Activated CD8-positive, alpha-beta memory T cell treated with anti-CD3 and anti-CD28 coated beads for 36 hours (primary cell): ENCODE measurements around the gene CNDP1. TPM values are rescaled to one million over a fixed set of nuclear protein-coding genes. Genes with fewer than 3 reads are reported as not detected.

Experiments
- CTCF ChIA-PET: fragments of 350-600 bp; sonication (Branson Sonifier 250); formaldehyde crosslinking; loops from one replicate; lab custom pipeline; 2021; ENCODE audit warnings: antibody characterized with exemption; lab: Charles Lee
- POLR2A ChIA-PET: fragments of 350-600 bp; sonication (Branson Sonifier 250); formaldehyde crosslinking; loops from one replicate; lab custom pipeline; 2021; ENCODE audit warnings: antibody characterized with exemption; lab: Charles Lee
- total RNA-seq, 2 experiments: library from RNA; stranded (reverse); gene quantifications; one replicate each; pipeline ENCODE4 v1.2.3, GENCODE V29; 2021

The CNDP1 gene
- total RNA-seq, 2 experiments from 2014 or later: not detected

DNA sequence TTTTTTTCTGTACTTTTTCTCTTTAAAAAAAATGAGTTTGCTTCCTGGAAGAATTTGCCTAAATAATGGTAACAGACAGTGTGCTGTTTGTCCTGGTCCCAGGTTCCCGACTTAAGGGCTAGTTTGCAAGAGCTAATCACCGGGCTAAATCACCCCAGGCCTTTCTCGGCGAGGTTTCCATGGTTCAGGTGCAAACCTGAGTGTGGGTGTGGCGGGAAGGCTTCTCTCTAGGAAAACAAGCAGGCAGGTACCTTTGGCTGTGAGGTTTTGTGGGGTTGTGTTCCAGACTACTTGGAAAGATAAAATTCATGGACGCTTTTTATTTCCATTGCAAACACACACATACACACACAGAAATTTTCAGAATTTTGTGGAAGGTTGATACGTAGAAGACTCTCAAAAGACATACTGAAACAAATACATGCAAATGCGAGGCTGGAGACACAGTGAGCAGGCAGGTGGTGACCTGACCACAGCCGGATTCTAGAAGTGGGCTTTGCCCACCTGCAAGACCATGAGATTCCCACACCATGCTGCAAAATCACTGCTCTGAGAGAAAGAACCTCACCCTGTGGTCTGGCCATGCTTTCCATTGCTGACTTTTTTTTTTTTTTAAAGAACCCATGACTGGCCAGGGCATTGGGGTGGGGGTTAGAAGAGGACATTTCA lies 815 bp downstream of the CNDP1 start:
- POLR2A ChIA-PET: no interaction called here
- CTCF ChIA-PET: no interaction called here

DNA sequence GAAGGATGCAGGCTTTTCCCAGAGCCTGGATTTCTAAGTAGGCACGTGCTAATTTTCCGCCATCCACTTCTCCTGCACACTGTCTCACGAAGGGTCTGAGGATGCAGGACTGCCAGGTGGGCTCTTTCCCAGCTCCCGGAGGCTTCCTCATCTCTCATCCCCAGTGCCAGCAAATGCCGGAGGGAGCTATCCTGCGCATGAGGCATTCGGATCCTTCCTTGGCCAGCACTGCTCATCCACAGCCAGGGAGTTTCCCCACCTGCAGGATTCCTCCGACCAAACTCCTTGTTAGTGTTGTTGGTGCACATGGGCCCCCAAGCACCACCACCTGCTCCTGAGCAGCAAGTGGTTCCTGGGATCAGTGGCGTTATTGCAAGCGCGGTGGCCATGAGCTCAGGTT lies 5.0 kb downstream of the CNDP1 start:
- CTCF ChIA-PET: no interaction called here
- POLR2A ChIA-PET: no interaction called here

- POLR2A ChIA-PET: no interaction called here
- CTCF ChIA-PET: interaction anchor here (1.5 kb wide), 1 partner anchor 11 kb away, joined by 4 read pairs; no protein-coding TSS in a partner anchor
These were observed 6.5 kb downstream of the CNDP1 start for GRCh38 chr18:74540652-74541421.

GRCh38 chr18:74541703-74542555 lies 7.6 kb downstream of the CNDP1 start:
- CTCF ChIA-PET: interaction anchor here (1.5 kb wide), 1 partner anchor 10 kb away, joined by 4 read pairs; no protein-coding TSS in a partner anchor

GRCh38 chr18:74544898-74545297 lies 10.6 kb downstream of the CNDP1 start:
- ChIA-PET CTCF (interaction anchor here (1.1 kb wide), 1 partner anchor 16 kb away, joined by 3 read pairs; no protein-coding TSS in a partner anchor), POLR2A (no interaction called here)

More at GRCh38 chr18:74541703-74542555, 7.6 kb downstream of the CNDP1 start:
- POLR2A ChIA-PET: no interaction called here

DNA sequence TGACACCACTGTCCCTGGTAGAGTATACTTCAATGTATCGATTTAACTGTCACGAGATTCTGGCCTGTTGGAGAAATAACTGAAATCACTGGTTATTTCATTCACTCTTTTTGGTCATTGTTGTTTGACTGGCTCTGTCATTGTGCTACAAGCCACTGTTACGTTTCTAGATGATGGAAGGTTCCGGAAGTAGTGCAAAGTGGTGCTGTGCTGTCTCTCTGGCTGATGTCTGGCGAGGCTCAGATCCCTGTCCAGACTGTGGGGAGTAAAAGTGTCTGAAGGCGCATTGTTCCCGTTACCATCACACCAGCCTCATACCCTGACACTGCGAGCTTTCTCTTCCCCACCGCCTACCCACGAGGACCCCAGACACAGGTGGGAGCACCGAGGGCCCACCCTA lies 11.7 kb downstream of the CNDP1 start:
- CTCF ChIA-PET: no interaction called here
- POLR2A ChIA-PET: no interaction called here

GRCh38 chr18:74546751-74547530 lies 12.6 kb downstream of the CNDP1 start:
- POLR2A ChIA-PET: no interaction called here
- CTCF ChIA-PET: no interaction called here

- ChIA-PET POLR2A (no interaction called here), CTCF (no interaction called here)
These were observed 13.6 kb downstream of the CNDP1 start for GRCh38 chr18:74547860-74548259.

GRCh38 chr18:74549591-74550104 lies 15.3 kb downstream of the CNDP1 start:
- ChIA-PET CTCF (no interaction called here), POLR2A (no interaction called here)

GRCh38 chr18:74550886-74551285 lies 16.6 kb downstream of the CNDP1 start:
- CTCF ChIA-PET: interaction anchor here (1.2 to 1.8 kb wide), 3 partner anchors 52 to 139 kb away, joined by 3 to 5 read pairs (median 5); partner anchors contain the start of gene CNDP2
- POLR2A ChIA-PET: no interaction called here

GRCh38 chr18:74551452-74551851 lies 17.2 kb downstream of the CNDP1 start:
- POLR2A ChIA-PET: no interaction called here
- CTCF ChIA-PET: interaction anchor here (0.6 to 1.8 kb wide), 16 partner anchors 9 to 358 kb away, joined by 3 to 11 read pairs (median 3); partner anchors contain the start of gene CNDP2

- CTCF ChIA-PET: interaction anchor here (0.6 to 1.8 kb wide), 16 partner anchors 8 to 359 kb away, joined by 3 to 11 read pairs (median 3); partner anchors contain the start of gene CNDP2
- POLR2A ChIA-PET: interaction anchor here (0.6 kb wide), 2 partner anchors 33 to 357 kb away, joined by 3 read pairs; no protein-coding TSS in a partner anchor
These were observed 17.7 kb downstream of the CNDP1 start for GRCh38 chr18:74551936-74552555.

GRCh38 chr18:74556126-74556525 lies 21.8 kb downstream of the CNDP1 start:
- POLR2A ChIA-PET: no interaction called here
- CTCF ChIA-PET: no interaction called here

DNA sequence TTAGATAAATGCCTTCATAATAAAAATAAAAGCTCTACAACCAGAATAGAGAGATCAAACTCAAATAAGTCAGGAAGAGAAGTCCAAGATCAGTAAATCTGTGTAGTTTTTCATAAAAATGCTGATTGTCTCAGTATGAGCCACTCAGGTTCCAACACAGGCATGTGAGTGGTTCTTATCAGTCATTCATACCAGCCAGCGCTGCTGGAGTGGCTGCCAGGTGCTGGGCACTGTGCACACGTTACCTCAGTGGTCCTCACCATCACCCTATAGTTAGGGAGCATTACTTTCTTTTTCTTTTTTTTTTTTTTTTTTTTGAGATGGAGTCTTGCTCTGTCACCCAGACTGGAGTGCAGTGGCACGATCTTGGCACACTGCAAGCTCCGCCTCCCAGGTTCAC lies 23.8 kb downstream of the CNDP1 start:
- POLR2A ChIA-PET: no interaction called here
- CTCF ChIA-PET: no interaction called here

DNA sequence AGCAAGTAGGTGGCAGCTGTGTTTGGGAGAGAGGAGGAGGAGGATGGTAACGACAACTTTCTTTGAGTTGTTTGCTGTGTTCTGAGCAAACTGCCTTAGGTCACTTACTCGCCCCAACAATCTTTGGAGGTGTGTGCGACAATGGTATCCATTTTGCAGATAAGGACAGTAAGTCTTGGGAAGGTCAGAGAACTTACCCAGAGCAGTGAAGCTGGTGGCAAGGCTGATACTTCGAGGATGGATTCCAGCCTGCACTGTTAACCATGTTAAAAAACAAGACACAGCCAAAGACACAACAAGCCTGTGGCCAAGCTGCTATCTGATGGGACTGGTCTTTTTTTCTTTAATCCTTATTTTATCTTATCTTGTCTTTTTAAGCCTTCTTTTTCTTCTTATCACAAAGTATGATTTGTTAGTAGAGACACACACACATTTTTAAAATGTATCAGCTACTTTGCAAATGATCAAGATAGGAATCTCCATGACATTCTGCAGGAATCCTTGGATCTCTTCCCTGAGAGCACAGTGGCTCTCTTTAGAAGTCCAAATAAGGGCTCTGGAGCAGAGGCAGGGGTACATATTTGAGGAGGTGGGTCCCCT lies 27.9 kb downstream of the CNDP1 start:
- ChIA-PET CTCF (interaction anchor here (0.9 kb wide), 1 partner anchor 10 kb away, joined by 3 read pairs; no protein-coding TSS in a partner anchor), POLR2A (no interaction called here)

- ChIA-PET POLR2A (no interaction called here), CTCF (no interaction called here)
These were observed 28.5 kb downstream of the CNDP1 start for GRCh38 chr18:74562775-74563174.

GRCh38 chr18:74563999-74564398 lies 29.7 kb downstream of the CNDP1 start:
- ChIA-PET POLR2A (no interaction called here), CTCF (no interaction called here)
